H1 (cell line): ENCODE results near the gene DYNC1LI1.

Experiments
- CBX8 ChIP-seq: fragments of 300-800, 300-1000 bp; sonication (generic); IDR thresholded peaks from 2 replicates; pipeline ENCODE4 v1.7.1; 2016; ENCODE audit warnings: low read depth, low read length, borderline replicate concordance
- EP300 ChIP-seq, 2 experiments: IDR thresholded peaks; 1 replicate in 1 of 2; 2 replicates in 1 of 2; pipeline ENCODE4 v1.6.1; 2011 to 2012; ENCODE audit warnings: low read depth in 2 of 2, low read length in 2 of 2, mild to moderate bottlenecking in 2 of 2, borderline replicate concordance in 1 of 2, inconsistent platforms in 1 of 2, moderate library complexity in 1 of 2
- POLR2AphosphoS5 ChIP-seq: IDR thresholded peaks from 2 replicates; pipeline ENCODE4 v1.6.1; 2011; ENCODE audit warnings: low read depth, low read length
- RXRA ChIP-seq: IDR thresholded peaks from 2 replicates; pipeline ENCODE4 v1.6.1; 2011; ENCODE audit warnings: low read depth, mild to moderate bottlenecking, low read length, moderate library complexity; ENCODE audit not compliant: insufficient read depth
- TF ChIP-seq, protein P1 (sequence below), 3 experiments: IDR thresholded peaks; 1 replicate in 2 of 3; 2 replicates in 1 of 3; pipeline versions ENCODE4 v1.5.1 to v1.6.1; 2011; ENCODE audit warnings: low read length in 3 of 3, mild to moderate bottlenecking in 3 of 3, inconsistent platforms in 2 of 3, low read depth in 1 of 3, moderate library complexity in 1 of 3; ENCODE audit not compliant: insufficient read depth in 1 of 3; ENCODE audit errors: control extremely low read depth in 1 of 3

DNA sequence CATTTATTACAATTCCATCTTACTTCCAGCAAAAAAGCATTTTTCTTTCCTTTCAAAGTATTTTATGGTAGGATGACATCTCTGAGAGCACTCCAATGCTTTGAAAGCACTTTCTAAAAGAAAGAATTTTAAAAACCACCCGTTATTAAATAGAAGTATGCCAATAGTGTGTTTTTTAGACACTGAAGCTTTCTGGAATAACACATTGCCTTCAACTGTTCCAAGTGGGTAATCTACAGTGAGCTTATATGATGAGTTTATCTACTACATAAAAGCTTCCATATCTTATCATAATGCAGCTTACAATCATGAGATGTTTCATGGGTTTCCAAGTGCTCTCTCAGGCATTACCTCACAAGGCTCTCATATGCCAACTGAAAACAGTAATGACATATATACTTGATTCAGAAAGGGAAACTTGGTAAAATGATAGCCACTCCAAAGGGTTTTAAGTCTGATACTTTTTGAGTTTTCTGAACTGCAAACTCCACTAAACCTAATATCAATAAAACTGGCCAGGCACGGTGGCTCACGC is 82.1 kb downstream of the DYNC1LI1 start:
- TF ChIP-seq, protein P1, sequence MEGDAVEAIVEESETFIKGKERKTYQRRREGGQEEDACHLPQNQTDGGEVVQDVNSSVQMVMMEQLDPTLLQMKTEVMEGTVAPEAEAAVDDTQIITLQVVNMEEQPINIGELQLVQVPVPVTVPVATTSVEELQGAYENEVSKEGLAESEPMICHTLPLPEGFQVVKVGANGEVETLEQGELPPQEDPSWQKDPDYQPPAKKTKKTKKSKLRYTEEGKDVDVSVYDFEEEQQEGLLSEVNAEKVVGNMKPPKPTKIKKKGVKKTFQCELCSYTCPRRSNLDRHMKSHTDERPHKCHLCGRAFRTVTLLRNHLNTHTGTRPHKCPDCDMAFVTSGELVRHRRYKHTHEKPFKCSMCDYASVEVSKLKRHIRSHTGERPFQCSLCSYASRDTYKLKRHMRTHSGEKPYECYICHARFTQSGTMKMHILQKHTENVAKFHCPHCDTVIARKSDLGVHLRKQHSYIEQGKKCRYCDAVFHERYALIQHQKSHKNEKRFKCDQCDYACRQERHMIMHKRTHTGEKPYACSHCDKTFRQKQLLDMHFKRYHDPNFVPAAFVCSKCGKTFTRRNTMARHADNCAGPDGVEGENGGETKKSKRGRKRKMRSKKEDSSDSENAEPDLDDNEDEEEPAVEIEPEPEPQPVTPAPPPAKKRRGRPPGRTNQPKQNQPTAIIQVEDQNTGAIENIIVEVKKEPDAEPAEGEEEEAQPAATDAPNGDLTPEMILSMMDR (IDR thresholded peaks at IDR 0.05; ENCODE audit: control extremely low read depth in 1 of 3, insufficient read depth in 1 of 3, low read depth in 1 of 3, low read length in 3 of 3), result no peak
- TF ChIP-seq POLR2AphosphoS5 (no peak), EP300 (IDR thresholded peaks at IDR 0.05; ENCODE audit: borderline replicate concordance in 1 of 2, low read depth in 2 of 2, low read length in 2 of 2) (no peak), CBX8 (no peak), RXRA (no peak)
